Skeletal muscle satellite cell (primary cell): ENCODE data around the gene SORL1-AS1.
"Not testable (repeated sequence)": the region's sequence is repeated elsewhere in the genome, so short reads cannot be mapped to it uniquely, and the experiment has no call there.

ENCODE experiments used
- H3K27me3 ChIP-seq: 2 replicates; pipeline ENCODE4 v1.7.0; 2013; ENCODE audit warnings: low read length; ENCODE audit not compliant: control insufficient read depth, insufficient read depth
- H3K36me3 ChIP-seq: 2 replicates; pipeline ENCODE4 v1.7.0; 2013; ENCODE audit warnings: mild to moderate bottlenecking, control low read depth, low read length; ENCODE audit not compliant: insufficient read depth
- H3K4me1 ChIP-seq: 2 replicates; pipeline ENCODE4 v1.7.0; 2013; ENCODE audit warnings: low read length; ENCODE audit not compliant: control insufficient read depth, insufficient read depth
- H3K4me2 ChIP-seq: 2 replicates; pipeline ENCODE4 v1.7.0; 2013; ENCODE audit warnings: mild to moderate bottlenecking, low read length
- H3K4me3 ChIP-seq: 2 replicates; pipeline ENCODE4 v1.7.0; 2013; ENCODE audit warnings: low read length
- H3K9ac ChIP-seq: 2 replicates; pipeline ENCODE4 v1.7.0; 2013; ENCODE audit warnings: mild to moderate bottlenecking, low read depth, low read length, moderate library complexity
- H3K9me3 ChIP-seq: replicated peaks from 2 replicates; pipeline ENCODE4 v1.7.0; 2013; ENCODE audit warnings: mild to moderate bottlenecking, control low read depth, low read length

Gene SORL1-AS1

DNA sequence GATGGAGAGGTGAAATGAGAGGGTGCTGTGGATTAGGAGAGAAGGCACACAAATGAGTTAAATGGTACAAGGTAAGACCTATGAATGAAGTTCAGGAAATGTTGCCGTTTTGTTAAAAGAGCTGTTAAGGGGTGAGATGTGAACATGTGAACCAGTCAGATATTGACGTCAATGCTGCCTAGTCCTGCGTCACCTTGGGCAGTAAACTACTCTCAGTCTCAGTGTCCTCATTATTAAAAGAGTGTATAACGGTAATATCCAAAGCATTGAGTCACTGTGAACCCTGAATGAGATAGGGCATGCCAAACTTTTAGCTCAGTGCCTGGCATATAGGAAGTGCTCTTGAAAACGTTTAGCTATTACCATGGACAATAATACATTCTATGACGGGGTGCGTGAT lies 32.4 kb upstream of the SORL1-AS1 start:
- Histone ChIP-seq H3K4me2 (no peak overlapping the region), H3K27me3 (peaks cover 16% of the 10 kb centered on the region), H3K4me3 (no peak overlapping the region), H3K9me3 (no peaks in the 10 kb centered on the region), H3K4me1 (no peaks in the 10 kb centered on the region), H3K36me3 (no peaks in the 10 kb centered on the region), H3K9ac (no peak overlapping the region)

GRCh38 chr11:121483805-121484480 lies 31.2 kb upstream of the SORL1-AS1 start:
- no peaks in the 10 kb centered on the region for H3K4me1 ChIP-seq
- peaks cover 16% of the 10 kb centered on the region for H3K27me3 ChIP-seq
- no peaks in the 10 kb centered on the region for H3K36me3 ChIP-seq
- no peaks in the 10 kb centered on the region for H3K9me3 ChIP-seq
- no peak overlapping the region for H3K4me3 ChIP-seq
- H3K9ac ChIP-seq = no peak overlapping the region
- no peak overlapping the region for H3K4me2 ChIP-seq

- no peak overlapping the region for H3K4me3 ChIP-seq
- no peaks in the 10 kb centered on the region for H3K4me1 ChIP-seq
- H3K27me3 ChIP-seq = peaks cover 16% of the 10 kb centered on the region
- no peaks in the 10 kb centered on the region for H3K36me3 ChIP-seq
- no peak overlapping the region for H3K4me2 ChIP-seq
- no peaks in the 10 kb centered on the region for H3K9me3 ChIP-seq
- no peak overlapping the region for H3K9ac ChIP-seq
These were observed 29.7 kb upstream of the SORL1-AS1 start for GRCh38 chr11:121482231-121483129.

DNA sequence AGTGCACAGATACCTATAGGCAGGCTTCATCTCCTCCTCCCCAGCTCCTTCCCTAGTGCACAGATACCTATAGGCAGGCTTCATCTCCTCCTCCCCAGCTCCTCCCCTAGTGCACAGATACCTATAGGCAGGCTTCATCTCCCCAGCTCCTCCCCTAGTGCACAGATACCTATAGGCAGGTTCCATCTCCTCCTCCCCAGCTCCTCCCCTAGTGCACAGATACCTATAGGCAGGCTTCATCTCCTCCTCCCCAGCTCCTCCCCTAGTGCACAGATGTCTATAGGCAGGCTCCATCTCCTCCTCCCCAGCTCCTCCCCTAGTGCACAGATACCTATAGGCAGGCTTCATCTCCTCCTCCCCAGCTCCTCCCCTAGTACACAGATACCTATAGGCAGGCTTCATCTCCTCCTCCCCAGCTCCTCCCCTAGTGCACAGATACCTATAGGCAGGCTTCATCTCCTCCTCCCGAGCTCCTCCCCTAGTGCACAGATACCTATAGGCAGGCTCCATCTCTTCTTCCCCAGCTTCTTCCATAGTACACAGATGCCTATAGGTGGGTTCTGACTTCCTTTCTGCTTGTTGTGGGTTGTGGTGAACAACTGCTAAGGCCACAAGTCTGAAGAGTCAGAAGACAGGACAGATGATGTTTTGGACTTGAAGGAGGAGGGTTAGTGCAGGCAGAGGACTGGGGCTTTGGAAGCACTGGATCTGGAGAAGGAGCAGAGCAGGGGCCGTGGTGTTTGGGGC lies 28.9 kb upstream of the SORL1-AS1 start:
- not testable (repeated sequence) for H3K4me3 ChIP-seq, H3K4me2 ChIP-seq, H3K9me3 ChIP-seq, H3K9ac ChIP-seq, H3K4me1 ChIP-seq, H3K36me3 ChIP-seq
- H3K27me3 ChIP-seq = peaks cover 20% of the 10 kb centered on the region

GRCh38 chr11:121479698-121480238 lies 27.0 kb upstream of the SORL1-AS1 start:
- Histone ChIP-seq H3K4me1 (no peaks in the 10 kb centered on the region), H3K4me3 (no peak overlapping the region)

GRCh38 chr11:121478895-121479697 lies 26.3 kb upstream of the SORL1-AS1 start:
- no peak overlapping the region for H3K4me3 ChIP-seq
- H3K27me3 ChIP-seq = peaks cover 31% of the 10 kb centered on the region
- H3K4me2 ChIP-seq = no peak overlapping the region
- no peak overlapping the region for H3K9ac ChIP-seq
- no peaks in the 10 kb centered on the region for H3K9me3 ChIP-seq
- no peaks in the 10 kb centered on the region for H3K36me3 ChIP-seq
- H3K4me1 ChIP-seq = no peaks in the 10 kb centered on the region

More at GRCh38 chr11:121479698-121480238, 27.0 kb upstream of the SORL1-AS1 start:
- no peaks in the 10 kb centered on the region for H3K36me3 ChIP-seq
- H3K9ac ChIP-seq = no peak overlapping the region
- no peaks in the 10 kb centered on the region for H3K9me3 ChIP-seq
- H3K4me2 ChIP-seq = no peak overlapping the region
- H3K27me3 ChIP-seq = peaks cover 30% of the 10 kb centered on the region

DNA sequence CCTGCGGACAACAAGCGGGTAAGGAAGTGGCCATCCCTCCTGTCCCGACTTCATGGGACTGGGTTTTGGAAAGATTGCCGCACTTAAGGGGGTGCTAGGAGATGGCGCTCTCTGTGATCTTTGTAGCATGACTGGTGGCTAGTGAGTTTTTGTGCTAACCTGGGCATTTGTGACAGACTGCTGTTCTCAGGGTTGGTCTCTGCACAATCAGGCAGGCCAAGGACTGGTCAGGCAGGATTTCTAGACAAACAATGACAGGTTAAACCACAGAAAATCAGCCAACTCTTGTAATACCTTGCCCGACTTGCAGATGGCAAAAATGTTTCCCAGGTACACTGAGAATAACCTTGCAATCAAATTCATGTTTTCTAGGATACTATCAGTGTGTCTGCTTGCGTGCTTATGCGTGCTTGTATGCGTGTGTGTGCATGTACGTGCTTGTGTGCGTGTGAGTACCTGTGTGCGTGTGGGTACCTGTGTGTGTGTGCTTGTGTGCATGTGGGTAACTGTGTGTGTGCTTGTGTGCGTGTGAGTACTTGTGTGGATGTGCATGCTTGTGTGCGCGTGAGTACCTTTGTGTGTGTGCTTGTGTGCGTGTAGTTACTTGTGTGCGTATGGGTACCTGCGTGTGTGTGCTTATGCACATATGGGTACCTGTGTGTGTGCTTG lies 25.6 kb upstream of the SORL1-AS1 start:
- Histone ChIP-seq H3K4me1 (no peaks in the 10 kb centered on the region), H3K9ac (no peak overlapping the region), H3K27me3 (peaks cover 27% of the 10 kb centered on the region), H3K36me3 (no peaks in the 10 kb centered on the region), H3K4me2 (no peak overlapping the region), H3K4me3 (no peak overlapping the region), H3K9me3 (no peaks in the 10 kb centered on the region)

DNA sequence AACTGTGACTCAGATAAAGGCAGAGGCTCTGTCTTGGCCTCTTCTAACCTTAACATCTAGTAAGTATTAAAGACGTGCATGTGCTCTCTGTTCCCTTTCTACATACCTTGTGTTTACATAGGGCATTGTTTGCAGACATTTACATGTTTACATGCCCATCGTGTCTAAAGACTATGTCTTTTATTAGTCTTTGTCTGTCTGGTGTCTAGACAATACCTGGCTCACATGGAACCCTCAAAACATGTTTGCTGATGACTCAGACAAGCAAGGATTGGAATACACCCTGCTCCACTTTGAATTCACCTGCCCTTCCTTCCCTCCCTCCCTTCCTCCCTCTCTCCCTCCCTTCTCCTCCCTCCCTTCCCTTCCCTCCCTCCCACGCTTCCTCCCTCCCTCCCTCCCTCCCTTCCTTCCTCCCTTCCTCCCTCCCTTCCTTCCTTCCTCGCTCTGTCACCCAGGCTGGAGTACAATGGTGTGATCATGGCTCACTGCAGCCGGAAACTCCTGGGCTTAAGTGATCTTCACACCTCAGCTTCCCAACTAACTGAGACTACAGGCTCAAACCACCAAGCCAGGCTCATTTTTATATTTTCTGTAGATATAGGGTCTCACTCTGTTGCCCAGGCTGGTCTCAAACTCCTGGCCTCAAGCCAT lies 23.7 kb upstream of the SORL1-AS1 start:
- no peak overlapping the region for H3K4me3 ChIP-seq
- H3K27me3 ChIP-seq = peaks cover 27% of the 10 kb centered on the region
- H3K9me3 ChIP-seq = no peaks in the 10 kb centered on the region
- H3K4me2 ChIP-seq = no peak overlapping the region
- H3K4me1 ChIP-seq = no peaks in the 10 kb centered on the region
- H3K36me3 ChIP-seq = no peaks in the 10 kb centered on the region
- H3K9ac ChIP-seq = no peak overlapping the region

DNA sequence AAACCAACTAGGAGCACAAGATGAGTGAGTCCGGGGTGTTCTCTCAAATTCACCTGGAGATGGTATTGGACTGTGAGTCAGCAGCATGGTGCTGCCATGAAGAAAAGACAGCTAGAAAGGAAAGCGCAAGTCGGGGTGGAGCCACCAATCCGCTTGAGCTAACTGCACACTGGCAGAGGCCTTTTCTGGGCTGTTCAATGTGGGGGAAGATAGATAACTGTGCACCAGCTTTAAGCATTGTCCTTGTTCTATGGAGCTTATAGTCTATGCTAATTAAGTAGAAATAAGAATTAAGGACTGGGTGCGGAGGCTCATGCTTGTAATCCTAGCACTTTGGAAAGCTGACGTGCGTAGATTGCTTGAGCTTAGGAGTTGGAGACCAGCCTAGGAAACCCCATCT lies 21.9 kb upstream of the SORL1-AS1 start:
- no peak overlapping the region for H3K4me2 ChIP-seq
- H3K27me3 ChIP-seq = peaks cover 28% of the 10 kb centered on the region
- no peaks in the 10 kb centered on the region for H3K9me3 ChIP-seq
- no peaks in the 10 kb centered on the region for H3K36me3 ChIP-seq
- H3K4me3 ChIP-seq = no peak overlapping the region
- no peak overlapping the region for H3K9ac ChIP-seq
- H3K4me1 ChIP-seq = no peaks in the 10 kb centered on the region
